Measurements from ENCODE around the gene USP48. TPM values are rescaled to one million over a fixed set of nuclear protein-coding genes. Genes with fewer than 3 reads are reported as not detected.

USP48 gene
- total RNA-seq, 4 donors from 2014 or later = 55.2 to 80.9 (median 61.6) TPM

DNA sequence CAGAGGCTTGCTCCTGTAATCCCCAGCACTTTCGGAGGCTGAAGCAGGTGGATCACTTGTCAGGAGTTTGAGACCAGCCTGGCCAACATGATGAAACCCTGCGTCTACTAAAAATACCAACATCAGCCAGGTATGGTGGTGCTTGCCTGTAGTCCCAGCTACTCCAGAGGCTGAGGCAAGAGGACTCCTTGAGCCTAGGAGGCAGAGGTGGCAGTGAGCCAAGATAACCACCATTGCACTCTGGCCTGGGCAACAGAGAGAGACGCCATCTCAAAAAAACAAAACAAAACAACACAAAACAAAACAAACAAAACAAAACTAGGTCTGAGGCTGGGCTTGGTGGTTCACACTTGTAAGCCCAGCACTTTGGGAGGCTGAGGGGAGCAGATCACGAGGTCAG lies 75.1 kb downstream of the USP48 start:
- TF ChIP-seq, protein P1, sequence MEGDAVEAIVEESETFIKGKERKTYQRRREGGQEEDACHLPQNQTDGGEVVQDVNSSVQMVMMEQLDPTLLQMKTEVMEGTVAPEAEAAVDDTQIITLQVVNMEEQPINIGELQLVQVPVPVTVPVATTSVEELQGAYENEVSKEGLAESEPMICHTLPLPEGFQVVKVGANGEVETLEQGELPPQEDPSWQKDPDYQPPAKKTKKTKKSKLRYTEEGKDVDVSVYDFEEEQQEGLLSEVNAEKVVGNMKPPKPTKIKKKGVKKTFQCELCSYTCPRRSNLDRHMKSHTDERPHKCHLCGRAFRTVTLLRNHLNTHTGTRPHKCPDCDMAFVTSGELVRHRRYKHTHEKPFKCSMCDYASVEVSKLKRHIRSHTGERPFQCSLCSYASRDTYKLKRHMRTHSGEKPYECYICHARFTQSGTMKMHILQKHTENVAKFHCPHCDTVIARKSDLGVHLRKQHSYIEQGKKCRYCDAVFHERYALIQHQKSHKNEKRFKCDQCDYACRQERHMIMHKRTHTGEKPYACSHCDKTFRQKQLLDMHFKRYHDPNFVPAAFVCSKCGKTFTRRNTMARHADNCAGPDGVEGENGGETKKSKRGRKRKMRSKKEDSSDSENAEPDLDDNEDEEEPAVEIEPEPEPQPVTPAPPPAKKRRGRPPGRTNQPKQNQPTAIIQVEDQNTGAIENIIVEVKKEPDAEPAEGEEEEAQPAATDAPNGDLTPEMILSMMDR (IDR thresholded peaks at IDR 0.05; ENCODE audit: low read depth) = no peak

DNA sequence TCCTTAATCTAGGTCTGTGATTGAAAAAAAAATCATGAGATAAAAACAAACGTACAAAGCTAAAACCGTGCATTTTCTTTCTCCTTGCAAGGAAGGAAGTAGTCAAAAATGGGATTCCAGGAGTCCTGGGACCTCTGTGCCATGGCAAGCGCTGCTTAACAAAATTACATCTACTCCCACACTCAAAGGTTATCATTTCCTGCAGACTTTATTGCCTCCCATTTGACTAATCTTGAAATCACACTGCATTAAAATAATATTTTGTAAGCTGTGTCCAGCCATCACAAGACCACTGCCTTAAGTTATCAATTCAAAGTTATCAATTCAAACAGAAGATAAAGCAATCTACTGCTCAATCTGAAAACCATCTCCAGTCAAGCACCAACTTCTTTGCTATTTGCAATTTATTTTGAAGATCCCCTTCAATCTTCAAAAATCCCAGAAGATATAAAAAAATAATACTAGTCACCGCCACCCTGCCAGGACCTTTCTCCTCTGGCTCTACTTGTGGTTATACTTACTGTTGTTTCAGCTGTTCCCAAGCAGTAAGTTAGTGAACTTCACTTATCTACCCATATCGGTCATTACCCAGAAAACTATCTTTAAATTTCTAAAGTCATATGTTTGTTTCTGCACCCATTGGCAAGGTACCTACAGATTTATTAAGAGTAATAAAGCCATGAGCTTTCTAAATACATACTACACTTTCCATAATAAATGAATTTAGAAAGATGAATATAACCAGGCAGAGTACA lies 75.7 kb downstream of the USP48 start:
- TF ChIP-seq, protein P1 (IDR thresholded peaks at IDR 0.05; ENCODE audit: low read depth) = no peak

DNA sequence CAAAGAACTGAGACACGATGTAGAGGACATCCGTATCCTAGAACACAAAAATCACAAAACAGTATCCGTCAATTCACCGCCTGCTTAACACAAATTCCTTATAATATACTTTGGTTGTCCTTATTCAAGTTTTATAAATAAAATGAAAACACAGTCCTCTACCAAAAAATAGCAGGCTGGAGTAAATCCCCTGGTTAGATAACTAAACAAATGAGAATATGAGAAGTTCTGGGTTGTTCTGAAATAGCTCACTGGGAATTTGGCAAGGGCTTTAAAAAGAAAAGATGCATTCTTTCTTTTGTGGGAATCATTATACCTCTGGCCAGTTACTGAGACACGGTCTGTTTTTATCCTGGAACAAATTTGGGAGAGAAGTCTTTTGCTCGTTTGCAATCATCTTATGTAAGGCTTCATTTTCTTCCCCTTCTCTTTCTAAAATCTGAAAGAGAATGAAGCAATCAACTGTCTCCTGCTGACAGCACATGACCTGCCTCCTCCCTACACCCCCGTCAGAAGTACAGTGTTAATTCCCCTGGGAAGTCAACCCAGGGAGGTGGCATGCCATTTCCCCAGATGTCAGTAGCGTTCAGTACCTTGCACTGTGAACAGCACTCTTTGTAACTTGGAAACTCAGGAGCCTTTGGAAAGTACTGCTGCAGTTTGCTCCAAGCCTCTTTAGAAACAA lies 76.7 kb downstream of the USP48 start:
- TF ChIP-seq, protein P1 (IDR thresholded peaks at IDR 0.05; ENCODE audit: low read depth) = no peak

DNA sequence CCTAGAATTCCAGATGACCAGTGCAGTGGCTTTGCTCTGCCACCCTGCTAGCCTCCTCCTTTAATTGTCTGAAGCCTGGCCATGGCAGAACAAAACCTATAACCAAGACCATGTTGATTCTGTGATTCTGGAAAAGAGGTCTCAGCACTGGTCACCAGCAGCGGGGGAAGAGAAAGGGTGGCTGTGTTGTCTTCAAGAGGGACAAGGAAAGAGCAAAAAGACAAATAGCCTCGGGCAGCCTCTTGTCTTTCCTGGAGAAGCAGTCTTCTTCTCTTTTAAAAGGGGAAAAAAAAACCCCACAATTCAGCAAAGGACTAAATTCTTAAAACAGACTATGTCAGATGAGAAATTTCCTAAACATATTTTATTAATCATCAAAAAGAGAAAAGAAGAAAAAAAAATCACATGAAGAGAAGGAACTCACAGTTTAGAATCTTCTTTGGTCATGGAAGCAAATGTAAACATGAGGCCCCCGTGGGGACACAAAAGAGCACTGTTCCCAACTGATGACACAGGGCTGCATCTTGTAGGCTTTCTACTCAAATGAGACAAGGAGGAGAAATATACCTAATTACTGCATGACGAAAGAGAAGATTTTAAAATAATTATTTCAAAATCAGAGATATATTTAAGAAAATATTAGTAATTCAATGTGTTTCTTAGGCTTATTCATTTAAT lies 77.5 kb downstream of the USP48 start:
- TF ChIP-seq, protein P1 (IDR thresholded peaks at IDR 0.05; ENCODE audit: low read depth) = no peak

DNA sequence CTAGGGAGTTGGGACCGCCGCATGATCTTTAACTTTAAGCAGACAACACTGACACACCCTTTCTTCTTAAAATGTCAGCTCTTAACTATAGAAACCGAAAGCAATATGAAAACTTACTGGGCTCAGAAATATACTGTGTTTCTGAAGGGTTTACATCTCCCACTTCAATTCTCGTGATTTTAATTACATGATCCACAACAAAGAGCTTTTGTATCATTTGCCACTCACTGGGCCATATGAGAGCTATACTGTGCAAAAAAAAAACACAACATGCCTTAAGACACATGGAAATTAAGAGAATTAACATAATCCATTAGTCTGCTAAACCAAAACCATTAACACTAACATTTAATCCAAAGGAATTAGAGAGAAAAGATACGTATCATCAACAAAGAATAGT lies 78.8 kb downstream of the USP48 start:
- TF ChIP-seq, protein P1 (IDR thresholded peaks at IDR 0.05; ENCODE audit: low read depth) = no peak

DNA sequence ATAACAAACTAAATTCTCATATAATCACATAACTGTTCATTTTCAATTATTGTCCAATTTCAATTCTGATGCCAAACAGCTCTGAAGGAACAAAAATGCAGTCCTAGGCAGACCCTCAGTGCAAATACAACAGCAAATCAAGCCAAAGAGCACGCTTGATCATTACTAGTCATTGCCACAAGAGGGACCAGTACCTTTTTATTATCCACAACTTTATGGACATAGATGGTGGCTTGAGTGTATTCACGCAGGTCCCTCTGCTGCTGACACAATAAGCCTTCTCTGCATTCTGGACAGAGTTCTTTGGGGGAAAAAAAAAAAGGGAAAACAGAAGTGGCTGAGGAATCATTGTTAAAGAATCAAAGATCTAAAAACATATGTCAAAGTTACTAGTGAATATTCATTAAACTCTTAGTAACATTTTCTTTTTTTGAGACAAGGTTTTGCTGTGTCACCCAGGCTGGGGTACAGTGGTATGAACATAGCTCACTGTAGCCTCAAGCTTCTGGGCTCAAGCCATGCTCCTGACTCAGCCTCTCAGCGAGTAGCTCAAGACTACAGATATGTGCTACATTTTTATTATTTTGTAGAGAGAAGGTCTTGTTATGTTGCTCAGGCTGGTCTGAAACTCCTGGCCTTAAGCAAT lies 79.5 kb downstream of the USP48 start:
- TF ChIP-seq, protein P1 (IDR thresholded peaks at IDR 0.05; ENCODE audit: low read depth) = no peak

DNA sequence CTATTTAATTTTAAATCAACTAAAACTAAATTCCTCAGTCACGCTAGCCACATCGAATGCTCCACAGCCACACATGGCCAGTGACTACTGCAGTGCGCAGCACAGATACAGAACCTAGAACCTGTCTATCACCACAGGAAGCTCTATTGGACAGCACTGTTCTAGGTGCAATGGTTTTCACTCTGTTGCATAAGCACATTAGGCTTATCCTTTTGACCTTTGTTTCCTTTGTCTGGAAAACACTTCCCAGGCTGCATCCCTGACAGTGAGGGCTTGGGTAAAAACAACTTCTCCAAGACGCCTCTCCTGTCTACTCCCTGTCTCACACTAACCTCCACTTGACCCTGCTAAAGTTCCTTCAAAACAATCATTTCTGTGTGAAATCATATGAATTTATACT lies 80.2 kb downstream of the USP48 start:
- TF ChIP-seq, protein P1 (IDR thresholded peaks at IDR 0.05; ENCODE audit: low read depth) = no peak
